HepG2 (cell line): Measurements from ENCODE around the gene PLD4. TPM values are rescaled to one million over a fixed set of nuclear protein-coding genes. Genes with fewer than 3 reads are reported as not detected.

Experiments
- ATAC-seq: fragments of 200-7000 bp; cut with Tn5 transposase; 3 replicates; pipeline ENCODE4 v1.9.1; 2020; ENCODE audit warnings: mild to moderate bottlenecking, moderate library complexity
- BruUV-seq: library from RNA; stranded (reverse); fragments of 400-500 nt; replicated peaks from 2 replicates; lab custom pipeline; 2021; lab: Mats Ljungman, UMichigan
- CTCF ChIA-PET: fragments of 300-600 bp; formaldehyde crosslinking; extraction: SDS; loops from one replicate; lab custom pipeline; 2021; ENCODE audit warnings: low total read pairs, inconsistent platforms, low intra/inter-chr PET ratio; lab: Yijun Ruan, JAX
- POLR2A ChIA-PET: fragments of 350-600 bp; sonication (Branson Sonifier 250); formaldehyde crosslinking; loops from one replicate; lab custom pipeline; 2020; ENCODE audit warnings: antibody characterized with exemption, inconsistent platforms; lab: Yijun Ruan, JAX
- DNase-seq: peaks from one replicate; pipeline ENCODE4 v3.0.0-alpha.2; 2015; ENCODE audit warnings: low spot score
- FAIRE-seq: peaks from 3 replicates; lab custom pipeline; 2011; peaks lifted over from hg19 to GRCh38; lab: Jason Lieb, UNC
- H2AFZ ChIP-seq: one replicate; pipeline ENCODE4 v1.6.1; 2011; ENCODE audit warnings: low read length, inconsistent platforms
- H3K27ac ChIP-seq: fragments of 300-600 bp; 3 replicates; pipeline ENCODE4 v1.8.0; 2011; ENCODE audit warnings: mixed run types, mild to moderate bottlenecking, mixed read lengths, low read length, inconsistent platforms; ENCODE audit not compliant: insufficient read depth; ENCODE audit errors: extremely low read length
- H3K27me3 ChIP-seq, 2 experiments: fragments of 200-600 bp in 1 of 2; 2 replicates in 1 of 2; 3 replicates in 1 of 2; pipeline versions ENCODE4 v1.6.0 to v1.8.0; 2011; ENCODE audit warnings: low read length in 2 of 2, mild to moderate bottlenecking in 2 of 2, moderate library complexity in 2 of 2, inconsistent platforms in 1 of 2; ENCODE audit not compliant: insufficient read depth in 2 of 2, control insufficient read depth in 1 of 2
- H3K36me3 ChIP-seq, 2 experiments: fragments of 200-600 bp in 1 of 2; replicated peaks in 1 of 2; 2 replicates in 1 of 2; 3 replicates in 1 of 2; pipeline versions ENCODE4 v1.5.1 to v1.8.0; 2011; ENCODE audit warnings: low read length in 2 of 2, inconsistent platforms in 1 of 2; ENCODE audit not compliant: insufficient read depth in 2 of 2, control insufficient read depth in 1 of 2
- H3K4me1 ChIP-seq: 2 replicates; pipeline ENCODE4 v1.5.1; 2012; ENCODE audit warnings: low read length, inconsistent platforms; ENCODE audit not compliant: insufficient read depth
- H3K4me2 ChIP-seq: 2 replicates; pipeline ENCODE4 v1.6.0; 2011; ENCODE audit warnings: low read depth, low read length, inconsistent platforms
- H3K4me3 ChIP-seq, 3 experiments: fragments of 200-600 bp in 1 of 3; sonication (generic), shearing (Covaris generic) in 1 of 3; replicated peaks in 1 of 3; 2 replicates each; pipeline ENCODE4 v1.5.1; 2011 to 2016; ENCODE audit warnings: low read length in 3 of 3, inconsistent platforms in 2 of 3, low read depth in 2 of 3, mild to moderate bottlenecking in 2 of 3, control low read depth in 1 of 3, mixed read lengths in 1 of 3; ENCODE audit not compliant: insufficient read depth in 1 of 3
- H3K79me2 ChIP-seq: one replicate; pipeline ENCODE4 v1.6.1; 2011; ENCODE audit warnings: low read length, inconsistent platforms; ENCODE audit not compliant: insufficient read depth
- H3K9ac ChIP-seq: 2 replicates; pipeline ENCODE4 v1.6.0; 2011; ENCODE audit warnings: mild to moderate bottlenecking, low read depth, low read length, inconsistent platforms; ENCODE audit not compliant: insufficient read depth
- H3K9me3 ChIP-seq: 2 replicates; pipeline ENCODE4 v1.5.1; 2012; ENCODE audit warnings: mild to moderate bottlenecking, low read length
- H4K20me1 ChIP-seq: 2 replicates; pipeline ENCODE4 v1.6.0; 2011; ENCODE audit warnings: inconsistent platforms, mild to moderate bottlenecking, low read length, moderate library complexity; ENCODE audit not compliant: insufficient read depth
- DBP ChIP-seq: sonication (generic); formaldehyde crosslinking; IDR thresholded peaks from 2 replicates; pipeline ENCODE4 v1.4.0; 2020; ENCODE audit warnings: missing genetic modification reagents; ENCODE audit errors: not compliant biosample characterization
- GATAD1 ChIP-seq: IDR thresholded peaks from 2 replicates; pipeline ENCODE4 v1.6.1; 2016; ENCODE audit warnings: missing genetic modification reagents, missing compliant biosample characterization
- HMG20A ChIP-seq: IDR thresholded peaks from 2 replicates; pipeline ENCODE4 v1.6.1; 2016; ENCODE audit warnings: borderline replicate concordance
- IKZF1 ChIP-seq: fragments of 450-650 bp; IDR thresholded peaks from 2 replicates; pipeline ENCODE4 v1.7.1; 2016
- JDP2 ChIP-seq: sonication (generic); formaldehyde crosslinking; IDR thresholded peaks from 2 replicates; pipeline ENCODE4 v1.8.1; 2022; ENCODE audit warnings: missing genetic modification reagents, borderline replicate concordance
- KAT2B ChIP-seq: fragments of 150-350 bp; IDR thresholded peaks from 2 replicates; pipeline ENCODE4 v1.6.1; 2014; ENCODE audit warnings: low read depth, low read length, borderline replicate concordance
- KDM6A ChIP-seq: IDR thresholded peaks from 2 replicates; pipeline ENCODE4 v1.6.1; 2016; ENCODE audit warnings: low read depth
- NFIC ChIP-seq: IDR thresholded peaks from 2 replicates; pipeline ENCODE4 v1.6.1; 2012; ENCODE audit warnings: mild to moderate bottlenecking, low read length, inconsistent platforms
- SIX4 ChIP-seq: sonication (generic); formaldehyde crosslinking; IDR thresholded peaks from 2 replicates; pipeline ENCODE4 v1.4.0; 2020; ENCODE audit warnings: missing genetic modification reagents
- ZBTB14 ChIP-seq: sonication (generic); formaldehyde crosslinking; IDR thresholded peaks from 2 replicates; pipeline ENCODE4 v1.4.0; 2020; ENCODE audit warnings: missing genetic modification reagents
- ZFAT ChIP-seq: sonication (generic); formaldehyde crosslinking; conservative IDR thresholded peaks from 2 replicates; pipeline ENCODE4 v1.8.1; 2023; ENCODE audit warnings: missing genetic modification reagents, inconsistent platforms
- ZNF136 ChIP-seq: sonication (generic); formaldehyde crosslinking; IDR thresholded peaks from 2 replicates; pipeline ENCODE4 v1.8.1; 2022; ENCODE audit warnings: low read depth, mild to moderate bottlenecking, moderate library complexity, missing genetic modification reagents
- ZNF619 ChIP-seq: sonication (generic); formaldehyde crosslinking; IDR thresholded peaks from 2 replicates; pipeline ENCODE4 v1.4.0; 2020; ENCODE audit warnings: mild to moderate bottlenecking, missing genetic modification reagents
- ZNF644 ChIP-seq: IDR thresholded peaks from 2 replicates; pipeline ENCODE4 v1.6.1; 2016; ENCODE audit warnings: low read depth
- ZNF850 ChIP-seq: sonication (generic); formaldehyde crosslinking; conservative IDR thresholded peaks from 2 replicates; pipeline ENCODE4 v1.9.0; 2021; ENCODE audit warnings: mild to moderate bottlenecking, missing genetic modification reagents
- ZSCAN21 ChIP-seq: sonication (generic); formaldehyde crosslinking; IDR thresholded peaks from 2 replicates; pipeline ENCODE4 v1.8.0; 2022; ENCODE audit warnings: mild to moderate bottlenecking, missing genetic modification reagents, moderate library complexity, borderline replicate concordance
- WGBS: methylation state at CpG from one replicate; pipeline ENCODE4 v1.1.6; 2017; ENCODE audit warnings: low lambda C conversion rate; 5-methylcytosine and 5-hydroxymethylcytosine counted together
- in situ Hi-C: cut with HindIII; loops from 2 replicates; pipeline ENCODE4 v1.10.0; 2017; ENCODE audit warnings: low pct_unique_long_range_greater_than_20kb; ENCODE audit not compliant: extremely low pct_ligation_motif_present
- intact Hi-C: fragments of 100-400 bp; cut with micrococcal nuclease; formaldehyde crosslinking; loops from one replicate; pipeline ENCODE4 v1.10.0; 2022; ENCODE audit not compliant: unreplicated experiment
- polyA plus RNA-seq, 8 experiments: library from polyadenylated mRNA; depleted of rRNA in 3 of 8; stranded (reverse) in 7 of 8; unstranded in 1 of 8; fragments of >200 nt; fragmentation: Illumina TruSeq in 4 of 8; extraction: Trizol in 4 of 8; gene quantifications; 2 replicates each; pipeline versions ENCODE4 v1.2.1 to v1.2.3, GENCODE V29; 2011 to 2016; ENCODE audit warnings: low read depth in 4 of 8, missing spikeins in 1 of 8, mixed read lengths in 1 of 8; ENCODE audit not compliant: insufficient read depth in 1 of 8
- total RNA-seq, 5 experiments: library from RNA; depleted of rRNA; stranded (reverse); fragments of >200 nt; fragmentation: Illumina TruSeq; extraction: Trizol; gene quantifications; 2 replicates each; pipeline ENCODE4 v1.2.3, GENCODE V29; 2016; ENCODE audit warnings: low read depth in 1 of 5

PLD4 gene
- total and polyA plus RNA-seq, 2 of the 13 experiments (the other 11 are each of a cell fraction or from before 2014, with no cell fraction given), result not detected

GRCh38 chr14:104966261-104966865 lies 41.7 kb downstream of the PLD4 start:
- H3K4me1 ChIP-seq, result peaks cover 17% of the 10 kb centered on the region; the same call in 1 of the 2 replicates
- in situ Hi-C loops, result no loop called here
- DNase-seq (no peak), ATAC-seq (no peak), FAIRE-seq (no peak)
- WGBS, result 30% methylated on average over 6 of the region's 9 CpGs
- H4K20me1 ChIP-seq, result no peaks in the 10 kb centered on the region
- H3K9me3 ChIP-seq, result no peaks in the 10 kb centered on the region
- H3K27ac ChIP-seq, result no peak overlapping the region
- POLR2A ChIA-PET, result no interaction called here
- CTCF ChIA-PET, result no interaction called here
- intact Hi-C loops, result no loop called here
- BruUV-seq, result no TSS peak
- H2AFZ ChIP-seq, result no peak overlapping the region
- no peak overlapping the region for H3K4me3 ChIP-seq
- H3K4me2 ChIP-seq, result no peak overlapping the region
- no peak overlapping the region for H3K9ac ChIP-seq
- no peaks in the 10 kb centered on the region for H3K79me2 ChIP-seq
- peaks cover 12 to 74% of the 10 kb centered on the region in 2 experiments for H3K27me3 ChIP-seq
- no peak for TF ChIP-seq NFIC
- H3K36me3 ChIP-seq, result no peaks in the 10 kb centered on the region

GRCh38 chr14:104966981-104967385 lies 42.3 kb downstream of the PLD4 start:
- Histone ChIP-seq H3K9me3 (no peaks in the 10 kb centered on the region), H3K9ac (no peak overlapping the region), H2AFZ (no peak overlapping the region), H3K27ac (no peak overlapping the region), H4K20me1 (no peaks in the 10 kb centered on the region), H3K36me3 (no peaks in the 10 kb centered on the region), H3K4me2 (peak overlapping the region; percentile 56; the same call in 1 of the 2 replicates), H3K4me3 (peak overlapping the region in 1 of 3 experiments; percentile 63; a peak in 1 of 6 replicates), H3K4me1 (peaks cover 18% of the 10 kb centered on the region; the same call in 1 of the 2 replicates), H3K79me2 (no peaks in the 10 kb centered on the region), H3K27me3 (peaks cover 11 to 75% of the 10 kb centered on the region in 2 experiments)
- intact Hi-C loops, result no loop called here
- 15% methylated on average over 3 of the region's 8 CpGs for WGBS
- no TSS peak for BruUV-seq
- DNase-seq (no peak), FAIRE-seq (no peak), ATAC-seq (no peak)
- CTCF ChIA-PET, result interaction anchor here (1.1 kb wide), 1 partner anchor 79 kb away, joined by 4 read pairs; no protein-coding TSS in a partner anchor
- in situ Hi-C loops, result no loop called here
- POLR2A ChIA-PET, result no interaction called here
- TF ChIP-seq GATAD1, result no peak
- no peak for TF ChIP-seq DBP (CRISPR knock-in tag)
- TF ChIP-seq HMG20A (CRISPR knock-in tag), result no peak
- TF ChIP-seq KDM6A (CRISPR knock-in tag), result no peak
- no peak for TF ChIP-seq ZSCAN21
- TF ChIP-seq JDP2, result no peak
- TF ChIP-seq ZNF644 (CRISPR knock-in tag), result no peak
- no peak for TF ChIP-seq IKZF1
- no peak for TF ChIP-seq ZBTB14
- no peak for TF ChIP-seq SIX4 (CRISPR knock-in tag)
- no peak for TF ChIP-seq ZNF850
- no peak for TF ChIP-seq ZFAT (CRISPR knock-in tag)
- TF ChIP-seq ZNF136 (CRISPR knock-in tag), result no peak
- TF ChIP-seq KAT2B, result no peak
- TF ChIP-seq ZNF619 (CRISPR knock-in tag), result no peak
